ENCODE measurements around the gene PIK3R1.

Gene PIK3R1

GRCh38 chr5:68274847-68275651 lies 59.5 kb downstream of the PIK3R1 start:
- no peak for DNase-seq

DNA sequence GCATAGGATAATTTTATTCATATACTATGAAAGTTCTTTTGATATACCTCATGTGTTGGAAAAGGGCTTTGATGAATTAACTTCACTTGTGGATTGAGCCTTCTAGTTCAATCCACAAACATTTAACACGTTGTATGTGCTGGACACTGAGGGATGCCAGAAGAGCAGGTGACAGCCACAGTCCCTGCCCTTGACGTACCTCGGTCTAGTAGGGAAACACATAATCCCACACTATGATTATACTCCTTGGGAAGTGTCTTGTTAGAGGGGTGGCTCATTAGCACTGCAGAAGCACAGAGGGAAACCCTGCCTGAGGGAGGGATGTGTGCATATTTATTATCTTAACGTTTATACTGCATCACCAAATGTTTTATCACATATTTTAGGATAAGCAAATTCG lies 61.2 kb downstream of the PIK3R1 start:
- no peak for DNase-seq

GRCh38 chr5:68277431-68277830 lies 61.9 kb downstream of the PIK3R1 start:
- DNase-seq, result no peak

- no peak for DNase-seq
Observed at GRCh38 chr5:68279984-68280383, 64.4 kb downstream of the PIK3R1 start.

- DNase-seq, result no peak
Observed at GRCh38 chr5:68282001-68282400, 66.4 kb downstream of the PIK3R1 start.

DNA sequence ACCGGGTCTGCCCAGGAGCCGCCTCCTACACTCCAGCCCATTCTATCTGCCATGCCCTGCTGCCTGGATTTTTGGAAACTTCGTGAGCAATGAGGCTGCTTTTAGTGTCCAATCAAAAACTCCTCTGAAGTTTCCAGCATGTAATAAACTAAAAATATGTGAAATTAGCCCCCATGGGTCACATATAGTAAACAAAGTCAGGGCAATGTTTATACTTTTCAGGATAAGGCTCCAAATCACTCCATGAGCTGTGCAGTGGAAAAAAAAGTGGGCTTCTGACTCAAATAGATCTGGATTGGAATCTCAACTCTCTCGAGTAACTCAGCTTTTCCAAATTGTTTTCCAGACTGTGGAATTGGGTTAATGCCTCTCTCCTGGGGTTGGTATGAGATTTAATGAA lies 68.2 kb downstream of the PIK3R1 start:
- no peak for DNase-seq

DNA sequence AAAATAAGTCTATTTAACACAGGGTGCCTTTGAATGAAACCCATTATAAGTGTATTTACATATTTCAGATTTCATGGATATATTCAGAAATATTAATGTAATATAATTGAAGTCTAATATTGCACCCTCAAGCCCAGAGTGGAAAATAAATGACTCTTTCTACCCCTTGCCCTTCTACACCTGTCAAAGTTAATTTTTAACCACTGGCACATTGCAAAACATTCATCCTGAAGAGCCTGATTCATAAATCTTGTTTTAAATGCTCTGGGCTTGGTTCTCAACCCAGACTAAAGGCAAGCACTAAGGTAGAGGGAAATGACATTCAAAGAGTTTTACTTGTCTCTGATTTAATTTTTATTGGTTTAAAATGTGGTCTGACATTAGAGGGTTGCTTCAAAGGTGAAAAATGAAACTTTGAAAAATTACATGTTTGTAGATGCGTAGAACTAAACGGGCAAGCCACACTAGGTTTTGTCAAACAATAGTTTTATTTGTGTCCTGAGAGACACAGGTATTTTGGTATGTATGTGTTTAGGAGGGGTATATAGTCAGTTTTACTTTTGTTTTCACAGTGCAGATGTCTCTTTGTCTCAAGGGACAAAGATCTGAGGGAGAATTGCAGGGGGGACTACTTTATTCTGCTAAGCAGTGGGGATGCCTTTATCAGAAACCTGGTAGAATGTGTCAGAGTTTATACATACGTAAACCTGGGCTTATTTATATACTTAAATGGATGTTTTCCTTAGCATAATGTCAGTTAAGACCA lies 69.7 kb downstream of the PIK3R1 start:
- no peak for DNase-seq

- no peak for DNase-seq
Observed at GRCh38 chr5:68285851-68286611, 70.5 kb downstream of the PIK3R1 start.

GRCh38 chr5:68286612-68286912 lies 71.0 kb downstream of the PIK3R1 start:
- DNase-seq, result no peak

DNA sequence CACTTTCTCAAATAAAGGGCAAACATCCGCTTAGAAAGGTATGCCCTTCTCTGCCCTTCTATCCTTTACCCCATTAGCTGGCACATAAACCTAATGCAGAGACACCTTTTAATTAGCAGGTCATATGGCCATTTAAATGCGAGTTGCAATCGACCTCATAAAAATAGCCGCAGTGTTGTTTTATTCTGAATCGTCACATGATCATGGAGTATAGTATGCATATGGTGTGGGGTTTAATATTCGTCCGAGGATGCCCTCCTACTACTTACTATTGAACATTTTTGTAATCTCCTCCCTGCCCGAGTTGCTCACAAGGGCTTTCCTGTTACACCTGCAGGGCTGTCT lies 72.0 kb downstream of the PIK3R1 start:
- no peak for DNase-seq

DNA sequence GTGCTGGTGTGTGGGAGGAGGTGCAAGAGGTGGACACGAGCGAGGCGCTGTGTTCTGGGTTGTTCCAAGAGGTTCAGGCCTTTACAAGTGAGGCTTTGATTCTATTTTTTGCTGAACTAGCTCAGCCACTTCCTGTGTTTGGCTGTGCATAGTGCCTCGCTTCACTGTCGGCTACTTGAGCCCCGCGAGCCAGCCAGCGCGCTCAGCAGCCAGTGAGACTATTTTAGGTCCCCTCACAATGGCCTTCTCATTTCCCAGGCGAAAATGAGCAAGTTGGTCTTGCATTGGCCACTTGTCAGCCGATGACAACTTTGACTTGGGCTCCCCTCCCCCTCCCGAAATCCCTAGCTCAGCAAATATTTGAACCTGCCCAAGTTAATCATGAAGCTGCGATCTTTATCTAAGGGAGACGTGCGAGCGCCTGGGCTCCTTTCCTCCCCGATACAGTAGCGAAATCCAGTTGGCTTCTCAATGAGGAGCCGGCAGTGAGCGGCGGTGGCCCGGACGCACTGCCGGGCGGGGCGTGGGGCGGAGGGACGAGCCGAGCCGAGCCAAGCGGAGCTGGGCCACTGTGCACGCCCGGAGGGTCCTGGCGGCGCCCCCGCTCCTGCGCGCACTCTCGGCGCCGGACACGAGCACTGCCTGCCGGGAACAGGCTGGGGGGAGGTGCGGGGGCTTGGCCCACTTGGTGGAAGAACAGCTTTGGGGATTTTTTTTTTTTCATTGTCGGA lies 72.6 kb downstream of the PIK3R1 start:
- peak; percentile 89 for DNase-seq

- DNase-seq, result peak; percentile 49
Observed at GRCh38 chr5:68288707-68289134, 73.2 kb downstream of the PIK3R1 start.

- DNase-seq, result no peak
Observed at GRCh38 chr5:68289498-68289897, 73.9 kb downstream of the PIK3R1 start.

DNA sequence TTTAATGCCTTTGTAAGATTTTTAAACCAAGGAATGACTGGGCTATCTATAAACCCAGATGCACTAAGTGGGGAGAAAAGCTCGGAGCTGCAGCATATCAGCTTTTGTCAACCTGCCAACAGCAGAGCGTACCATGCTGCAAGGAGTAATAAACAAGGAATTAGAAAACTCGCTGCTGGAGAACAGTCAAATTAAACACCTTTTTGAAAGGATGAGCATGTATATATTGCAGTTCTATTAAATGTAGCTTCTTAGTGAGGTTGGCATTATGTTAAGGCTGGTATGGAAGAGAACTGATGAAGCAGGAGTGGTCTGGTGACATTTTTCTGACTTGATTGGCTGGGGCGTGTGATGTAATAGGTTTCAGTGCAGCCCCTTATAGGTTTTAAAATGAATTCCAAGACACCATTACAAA lies 74.7 kb downstream of the PIK3R1 start:
- no peak for DNase-seq

DNA sequence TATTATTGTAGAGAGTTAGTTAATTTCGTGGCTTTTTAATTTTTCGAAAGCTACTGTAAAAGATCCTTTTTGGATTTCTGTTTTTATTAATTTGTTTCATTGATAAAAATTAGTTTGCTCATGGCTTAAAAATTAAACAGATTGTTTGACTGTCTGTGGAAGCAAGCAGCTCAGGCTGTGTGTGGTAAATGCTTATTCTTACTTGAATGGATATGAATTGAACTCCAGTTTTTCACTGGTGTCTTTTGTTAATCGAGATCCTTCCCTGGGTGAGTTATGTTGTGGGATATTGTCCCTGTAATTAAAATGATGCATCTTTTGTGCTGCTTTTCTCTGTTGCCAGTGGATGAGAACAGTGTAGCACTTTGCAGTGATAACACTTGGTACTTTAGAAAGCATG lies 75.3 kb downstream of the PIK3R1 start:
- DNase-seq, result no peak

DNA sequence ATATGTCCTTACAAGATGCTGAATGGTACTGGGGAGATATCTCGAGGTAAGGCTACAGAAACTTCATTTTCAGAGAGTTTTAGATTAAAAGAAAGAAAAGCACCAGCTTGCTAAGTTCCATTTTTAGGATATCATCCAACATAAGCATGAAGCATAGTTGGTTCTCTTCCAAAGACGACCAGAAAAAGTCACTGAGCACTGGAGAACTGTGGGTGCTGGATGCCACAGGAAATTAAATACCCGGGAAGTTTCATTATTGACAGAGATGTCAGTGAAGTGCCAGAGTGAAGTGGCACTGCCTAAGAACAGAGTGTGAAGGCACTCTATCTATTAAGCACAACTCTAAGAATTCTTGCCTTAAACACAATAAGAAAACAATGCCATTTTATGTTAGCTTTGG lies 76.8 kb downstream of the PIK3R1 start:
- no peak for DNase-seq

- DNase-seq, result no peak
Observed at GRCh38 chr5:68295772-68296171, 80.2 kb downstream of the PIK3R1 start.

DNA sequence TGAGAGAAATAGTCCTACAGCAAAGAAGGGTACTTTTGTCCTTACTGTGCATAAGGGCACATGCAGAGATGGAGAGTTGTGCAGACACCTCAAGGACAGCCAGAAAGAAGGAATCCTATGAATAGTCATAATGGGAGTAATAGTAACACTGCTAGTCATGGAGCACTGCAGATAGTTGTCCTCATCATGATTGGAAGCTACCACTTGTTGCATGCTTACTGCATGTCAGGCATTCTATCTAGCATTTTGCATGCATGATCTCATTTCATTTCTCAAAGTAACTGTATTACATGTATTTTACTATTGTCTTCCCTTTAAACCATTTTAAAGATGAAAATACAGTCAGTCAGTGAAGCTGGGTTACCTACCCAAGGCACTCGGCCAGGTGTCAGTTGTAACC lies 81.3 kb downstream of the PIK3R1 start:
- DNase-seq, result no peak

DNA sequence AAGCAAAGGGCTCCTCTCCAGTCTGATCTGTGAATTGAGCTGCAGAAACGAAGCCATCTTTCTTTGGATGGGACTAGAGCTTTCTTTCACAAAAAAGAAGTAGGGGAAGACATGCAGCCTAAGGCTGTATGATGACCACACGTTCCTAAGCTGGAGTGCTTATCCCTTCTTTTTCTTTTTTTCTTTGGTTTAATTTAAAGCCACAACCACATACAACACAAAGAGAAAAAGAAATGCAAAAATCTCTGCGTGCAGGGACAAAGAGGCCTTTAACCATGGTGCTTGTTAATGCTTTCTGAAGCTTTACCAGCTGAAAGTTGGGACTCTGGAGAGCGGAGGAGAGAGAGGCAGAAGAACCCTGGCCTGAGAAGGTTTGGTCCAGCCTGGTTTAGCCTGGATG lies 82.1 kb downstream of the PIK3R1 start:
- DNase-seq, result no peak

GRCh38 chr5:68298479-68298878 lies 82.9 kb downstream of the PIK3R1 start:
- no peak for DNase-seq

DNA sequence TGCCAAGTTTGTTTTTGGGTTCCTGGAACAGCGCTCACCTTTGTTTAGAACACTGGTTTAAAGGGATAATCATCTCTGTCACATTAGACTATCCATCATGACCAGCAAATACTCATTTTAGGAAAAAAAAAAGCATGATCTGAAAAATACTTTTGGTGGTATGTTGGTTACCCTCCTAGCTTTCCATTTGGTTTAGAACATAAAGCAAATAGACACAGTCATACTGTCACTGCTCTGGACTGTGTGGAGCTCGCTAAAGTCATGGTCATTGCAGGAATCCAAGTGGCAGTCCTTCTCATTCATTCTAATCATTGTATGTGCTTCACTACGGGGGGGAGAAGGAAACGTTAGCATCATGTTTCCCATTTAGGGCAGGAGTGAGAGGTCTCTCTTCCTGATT lies 83.5 kb downstream of the PIK3R1 start:
- no peak for DNase-seq

- DNase-seq, result no peak
Observed at GRCh38 chr5:68299575-68299974, 84.0 kb downstream of the PIK3R1 start.

DNA sequence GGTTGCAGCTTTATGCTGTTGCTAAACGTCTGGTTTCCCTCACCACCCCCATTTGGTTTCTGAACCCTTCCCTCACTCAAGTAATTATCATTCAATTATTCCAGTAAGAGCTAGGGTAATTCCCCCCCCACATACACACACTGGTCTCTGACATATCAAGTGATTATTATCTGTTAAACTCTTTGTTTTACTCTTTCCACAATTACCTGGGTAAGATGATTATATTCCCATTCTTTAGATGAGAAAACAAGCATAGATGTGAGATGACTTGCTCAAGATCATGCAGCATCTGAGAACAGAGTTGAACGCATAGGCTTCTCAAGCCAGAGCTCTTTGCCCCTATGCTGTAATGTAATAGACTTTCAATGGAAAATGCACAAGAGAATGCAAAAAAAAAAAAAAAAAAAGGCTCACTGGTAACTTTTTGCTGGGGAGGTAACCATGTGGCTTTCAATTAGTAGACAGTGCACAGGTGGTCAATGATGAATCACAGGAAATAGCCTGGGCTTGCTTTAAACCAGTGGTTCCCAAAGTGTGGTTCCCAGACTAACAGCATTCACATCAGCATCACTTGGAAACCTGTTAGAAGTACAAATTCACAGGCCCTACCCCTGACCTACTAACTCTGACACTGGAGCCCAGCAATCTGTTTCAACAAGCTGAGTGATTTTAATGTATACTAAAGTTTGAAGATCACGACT lies 87.6 kb downstream of the PIK3R1 start:
- no peak for DNase-seq

Measured in right hindlimb (tissue), 1 donor.